Measurements from ENCODE around the gene RNF5. TPM values are rescaled to one million over a fixed set of nuclear protein-coding genes. Genes with fewer than 3 reads are reported as not detected.

RNF5 gene
- total and polyA plus RNA-seq, 9 of the 15 experiments (the other 6 are each of a cell fraction or from before 2014, with no cell fraction given) = 62.2 to 245 (median 129) TPM

GRCh38 chr6:32192608-32193039 is 14.4 kb downstream of the RNF5 start, which contains the start of gene GPSM3 (continued):
- TF ChIP-seq SNAPC5 (CRISPR knock-in tag; IDR thresholded peaks at IDR 0.05) (no peak), NCOA6 (IDR thresholded peaks at IDR 0.05) (no peak), ZFP36 (IDR thresholded peaks at IDR 0.05; ENCODE audit: low read depth, low read length, partially characterized antibody) (no peak), NR0B1 (IDR thresholded peaks at IDR 0.05; ENCODE audit: partially characterized antibody) (no peak), TEAD1 (CRISPR knock-in tag; IDR thresholded peaks at IDR 0.05) (no peak), ZNF24 (IDR thresholded peaks at IDR 0.05) (no peak), RB1 (IDR thresholded peaks at IDR 0.05; ENCODE audit: low read depth) (0 out of 2 replicates have a peak, but pooled peaks have one; percentile 40), U2AF2 (optimal IDR thresholded peaks at IDR 0.05; ENCODE audit: low read depth, low read length) (no peak), ZFP1 (CRISPR knock-in tag; IDR thresholded peaks at IDR 0.05) (no peak), MYNN (IDR thresholded peaks at IDR 0.05) (peak; percentile 62; the same call in 1 of the 2 replicates), MYNN (CRISPR knock-in tag; IDR thresholded peaks at IDR 0.05) (no peak), MCM3 (IDR thresholded peaks at IDR 0.05) (no peak), POLR2AphosphoS5 (IDR thresholded peaks at IDR 0.05; ENCODE audit: control insufficient read depth, insufficient read depth, low read depth, low read length) (peak; percentile 54; the same call in 1 of the 2 replicates), ATF2 (CRISPR knock-in tag; IDR thresholded peaks at IDR 0.05) (no peak), REST (IDR thresholded peaks at IDR 0.05; ENCODE audit: borderline replicate concordance) (no peak), REST (CRISPR knock-in tag; IDR thresholded peaks at IDR 0.05; ENCODE audit: low read depth) (no peak; the same call in 1 of the 2 replicates), CREM (IDR thresholded peaks at IDR 0.05; ENCODE audit: low read depth) (no peak), GTF2E2 (tag; IDR thresholded peaks at IDR 0.05) (peak; percentile 20; the same call in 1 of the 2 replicates), HDAC1 (IDR thresholded peaks at IDR 0.05) (peak in 1 of 2 experiments; percentile 19; a peak in 1 of 4 replicates), ZNF175 (CRISPR knock-in tag; IDR thresholded peaks at IDR 0.05; ENCODE audit: low read depth) (peak; percentile 80), POLR2B (IDR thresholded peaks at IDR 0.05; ENCODE audit: low read depth, partially characterized antibody) (peak; percentile 68)

All from K562 (cell line).